K562 (cell line): Measurements from ENCODE around the gene PFKP. TPM values are rescaled to one million over a fixed set of nuclear protein-coding genes. Genes with fewer than 3 reads are reported as not detected.

ENCODE experiments used
- ATAC-seq: fragments of 200-7000 bp; cut with Tn5 transposase; 3 replicates; pipeline ENCODE4 v1.9.1; 2020; ENCODE audit warnings: moderate library complexity
- BruUV-seq: library from RNA; stranded (reverse); fragments of 400-500 nt; replicated peaks from 2 replicates; lab custom pipeline; 2021; lab: Mats Ljungman, UMichigan
- CTCF ChIA-PET: fragments of 300-600 bp; formaldehyde crosslinking; extraction: SDS; loops from one replicate; lab custom pipeline; 2021; ENCODE audit warnings: low intra/inter-chr PET ratio; lab: Yijun Ruan, JAX
- POLR2A ChIA-PET: fragments of 300-600, 350-650 bp; sonication (Branson Sonifier 250); formaldehyde crosslinking; extraction: SDS; loops from one replicate; lab custom pipeline; 2021; ENCODE audit warnings: antibody characterized with exemption, inconsistent platforms; lab: Yijun Ruan, JAX
- DNase-seq, 4 experiments: peaks; one replicate each; pipeline versions ENCODE4 v3.0.0 to v3.0.0-alpha.2; 2011 to 2018; ENCODE audit warnings: low spot score in 3 of 4, mixed read lengths in 3 of 4; ENCODE audit errors: extremely low read depth in 1 of 4
- FAIRE-seq: peaks from 2 replicates; lab custom pipeline; 2011; peaks lifted over from hg19 to GRCh38; lab: Jason Lieb, UNC
- H2AFZ ChIP-seq: 2 replicates; pipeline ENCODE4 v1.6.0; 2011; ENCODE audit warnings: low read depth, low read length, control low read depth, inconsistent platforms
- H3K27ac ChIP-seq: fragments of 200-600 bp; 3 replicates; pipeline ENCODE4 v1.8.0; 2011; ENCODE audit warnings: low read depth, mild to moderate bottlenecking, control low read depth, inconsistent platforms, low read length, moderate library complexity, mixed read lengths; ENCODE audit errors: extremely low read depth
- H3K27me3 ChIP-seq, 2 experiments: fragments of 300-600 bp in 1 of 2; 2 replicates in 1 of 2; 3 replicates in 1 of 2; pipeline versions ENCODE4 v1.6.0 to v1.8.0; 2011; ENCODE audit warnings: inconsistent platforms in 2 of 2, low read length in 2 of 2, mild to moderate bottlenecking in 1 of 2, mixed read lengths in 1 of 2, moderate library complexity in 1 of 2; ENCODE audit not compliant: control insufficient read depth in 2 of 2, insufficient read depth in 2 of 2
- H3K36me3 ChIP-seq: fragments of 300-600 bp; 3 replicates; pipeline ENCODE4 v1.8.0; 2011; ENCODE audit warnings: mild to moderate bottlenecking, low read length, inconsistent platforms; ENCODE audit not compliant: control insufficient read depth, insufficient read depth
- H3K4me1 ChIP-seq, 2 experiments: fragments of 200-600 bp in 1 of 2; replicated peaks in 1 of 2; 2 replicates in 1 of 2; 3 replicates in 1 of 2; pipeline versions ENCODE4 v1.5.1 to v1.8.0; 2011; ENCODE audit warnings: inconsistent platforms in 2 of 2, low read length in 2 of 2, mild to moderate bottlenecking in 1 of 2, mixed read lengths in 1 of 2, moderate library complexity in 1 of 2; ENCODE audit not compliant: control insufficient read depth in 2 of 2, insufficient read depth in 2 of 2
- H3K4me2 ChIP-seq: 2 replicates; pipeline ENCODE4 v1.6.1; 2011; ENCODE audit warnings: low read length, control low read depth, inconsistent platforms, mixed read lengths; ENCODE audit not compliant: insufficient read depth
- H3K4me3 ChIP-seq: fragments of 200-600 bp; sonication (generic), shearing (Covaris generic); 2 replicates; pipeline ENCODE4 v1.5.1; 2016; ENCODE audit warnings: control low read depth, inconsistent platforms
- H3K79me2 ChIP-seq: fragments of 200-600 bp; 3 replicates; pipeline ENCODE4 v1.8.0; 2011; ENCODE audit warnings: low read length, inconsistent platforms; ENCODE audit not compliant: control insufficient read depth, insufficient read depth
- H3K9ac ChIP-seq, 2 experiments: 2 replicates each; pipeline versions ENCODE4 v1.6.0 to v1.6.1; 2011; ENCODE audit warnings: low read depth in 2 of 2, low read length in 2 of 2, control low read depth in 1 of 2, inconsistent platforms in 1 of 2, mild to moderate bottlenecking in 1 of 2, mixed read lengths in 1 of 2; ENCODE audit not compliant: insufficient read depth in 1 of 2
- H3K9me1 ChIP-seq: one replicate; pipeline ENCODE4 v1.6.0; 2011; ENCODE audit warnings: inconsistent platforms, mild to moderate bottlenecking, low read length, moderate library complexity; ENCODE audit not compliant: control insufficient read depth, insufficient read depth
- H3K9me3 ChIP-seq: replicated peaks from 2 replicates; pipeline ENCODE4 v1.5.1; 2011; ENCODE audit warnings: low read depth, low read length, inconsistent platforms; ENCODE audit not compliant: control insufficient read depth, insufficient read depth
- H4K20me1 ChIP-seq: replicated peaks from 2 replicates; pipeline ENCODE4 v1.6.1; 2011; ENCODE audit warnings: low read length, inconsistent platforms, mixed read lengths; ENCODE audit not compliant: control insufficient read depth, insufficient read depth
- ASH1L ChIP-seq: fragments of 450-650 bp; IDR thresholded peaks from 2 replicates; pipeline ENCODE4 v1.6.1; 2018; ENCODE audit warnings: borderline replicate concordance, mild to moderate bottlenecking, low read depth; ENCODE audit not compliant: partially characterized antibody
- HDAC8 ChIP-seq: fragments of 450-650 bp; IDR thresholded peaks from 2 replicates; pipeline ENCODE4 v1.6.1; 2016; ENCODE audit warnings: mild to moderate bottlenecking, missing genetic modification characterization, moderate library complexity, missing compliant biosample characterization
- POLR2AphosphoS2 ChIP-seq: IDR thresholded peaks from 2 replicates; pipeline ENCODE4 v1.6.1; 2012; ENCODE audit warnings: low read length, improper control_type of control experiment
- POLR2G ChIP-seq: fragments of 200-400 bp; formaldehyde crosslinking; IDR thresholded peaks from 2 replicates; pipeline ENCODE4 v1.6.1; 2017; ENCODE audit warnings: low read depth, mild to moderate bottlenecking, antibody characterized with exemption, low read length, moderate library complexity
- STAT5A ChIP-seq: IDR thresholded peaks from 2 replicates; pipeline ENCODE4 v1.6.1; 2012; ENCODE audit warnings: low read length, inconsistent platforms, borderline replicate concordance
- ZBED1 ChIP-seq: IDR thresholded peaks from 2 replicates; pipeline ENCODE4 v1.6.1; 2014
- ZFX ChIP-seq: sonication (generic); formaldehyde crosslinking; IDR thresholded peaks from 2 replicates; pipeline ENCODE4 v1.8.0; 2022; ENCODE audit warnings: mild to moderate bottlenecking, missing genetic modification reagents, moderate library complexity
- WGBS: fragments of 100-300 bp; shearing (Covaris generic); methylation state at CpG from one replicate; pipeline ENCODE4 v1.1.6; 2016; ENCODE audit warnings: low coverage, mixed read lengths; ENCODE audit not compliant: insufficient coverage; ENCODE audit errors: missing lambda C conversion rate; 5-methylcytosine and 5-hydroxymethylcytosine counted together
- in situ Hi-C: fragments of 300-500 bp; cut with MboI; formaldehyde crosslinking; loops from 4 replicates; pipeline ENCODE4 v1.15.0; 2018; ENCODE audit warnings: inconsistent platforms, mixed read lengths
- intact Hi-C: fragments of 100-400 bp; cut with micrococcal nuclease; formaldehyde crosslinking; loops from 2 replicates; pipeline ENCODE4 v1.14.2; 2022
- polyA plus RNA-seq, 8 experiments: library from polyadenylated mRNA; depleted of rRNA in 4 of 8; stranded (reverse) in 5 of 8; unstranded in 3 of 8; fragments of >200 nt; fragmentation: Nextera tagmentation in 2 of 8; fragmentation: Illumina TruSeq in 1 of 8; extraction: Ambion mirVana in 2 of 8; extraction: Trizol in 1 of 8; gene quantifications; 2 replicates each; pipeline versions ENCODE4 v1.2.1 to v1.2.3, GENCODE V29; 2011 to 2014; ENCODE audit warnings: inconsistent platforms in 1 of 8, missing spikeins in 1 of 8
- total RNA-seq, 7 experiments: library from RNA; depleted of rRNA in 6 of 7; stranded (reverse); fragments of >200 nt in 6 of 7; fragmentation: Illumina TruSeq in 2 of 7; extraction: Trizol in 2 of 7; gene quantifications; 2 replicates each; pipeline versions ENCODE4 v1.2.1 to v1.2.3, GENCODE V29; 2011 to 2021; ENCODE audit warnings: low replicate concordance in 1 of 7

PFKP gene
- total and polyA plus RNA-seq, 9 of the 15 experiments (the other 6 are each of a cell fraction or from before 2014, with no cell fraction given): 23.5 to 116 (median 62.1) TPM

GRCh38 chr10:3126249-3126648 lies 58.9 kb downstream of the PFKP start (continued):
- TF ChIP-seq ASH1L: no peak
- TF ChIP-seq POLR2AphosphoS2: 0 out of 2 replicates have a peak, but pooled peaks have one; percentile 32
- TF ChIP-seq ZFX (CRISPR knock-in tag): no peak
- peak; percentile 67 for TF ChIP-seq POLR2G
- no peak for TF ChIP-seq STAT5A

GRCh38 chr10:3126741-3127346 lies 59.5 kb downstream of the PFKP start:
- Histone ChIP-seq H3K9ac (peak overlapping the region in 1 of 2 experiments; percentile 26; a peak in 1 of 4 replicates), H3K4me1 (peaks cover 0 to 13% of the 10 kb centered on the region in 2 experiments; a peak in 1 of 5 replicates), H3K27me3 (no peaks in the 10 kb centered on the region), H4K20me1 (no peaks in the 10 kb centered on the region), H3K4me3 (no peak overlapping the region), H3K36me3 (peaks cover 90% of the 10 kb centered on the region; the same call in 2 of the 3 replicates), H3K27ac (no peak overlapping the region), H2AFZ (no peak overlapping the region), H3K4me2 (no peak overlapping the region), H3K9me3 (no peaks in the 10 kb centered on the region), H3K9me1 (no peaks in the 10 kb centered on the region), H3K79me2 (no peaks in the 10 kb centered on the region)
- DNase-seq: no peak
- 88% methylated on average over 24 of the region's 25 CpGs for WGBS
- intact Hi-C loops: no loop called here
- no TSS peak for BruUV-seq
- POLR2A ChIA-PET: interaction anchor here (0.6 to 0.9 kb wide), 2 partner anchors 15 to 48 kb away, joined by 3 read pairs; no protein-coding TSS in a partner anchor
- no peak for FAIRE-seq
- ATAC-seq: no peak
- CTCF ChIA-PET: no interaction called here
- TF ChIP-seq ZBED1: 0 out of 2 replicates have a peak, but pooled peaks have one; percentile 57
- no peak for TF ChIP-seq HDAC8 (tag)
- in situ Hi-C loops: no loop called here
